ENCODE measurements around the gene RIMBP2. TPM values are rescaled to one million over a fixed set of nuclear protein-coding genes. Genes with fewer than 3 reads are reported as not detected.

Gene RIMBP2
- total RNA-seq, 1 experiment from 2014 or later = 0.95 TPM

- no peak for DNase-seq (ENCODE audit: low spot score)
- POLR2A ChIA-PET (ENCODE audit: low non-redundant PET) = no interaction called here
- no peak overlapping the region for H3K4me3 ChIP-seq (ENCODE audit: low read depth, low read length, poor library complexity, severe bottlenecking)
- no peak overlapping the region for H3K27ac ChIP-seq (ENCODE audit: low read depth, low read length, poor library complexity, severe bottlenecking)
- H3K9me3 ChIP-seq (ENCODE audit: low read depth, low read length, poor library complexity, severe bottlenecking) = no peaks in the 10 kb centered on the region
- no peaks in the 10 kb centered on the region for H3K36me3 ChIP-seq (ENCODE audit: insufficient read depth, low read length, poor library complexity, severe bottlenecking)
- CTCF ChIA-PET = no interaction called here
- no peaks in the 10 kb centered on the region for H3K4me1 ChIP-seq (ENCODE audit: insufficient read depth, low read length, poor library complexity, severe bottlenecking)
- intact Hi-C loops (cut with micrococcal nuclease; ENCODE audit: unreplicated experiment) = no loop called here
- H3K27me3 ChIP-seq (replicated peaks; ENCODE audit: insufficient read depth, low read depth, low read length, poor library complexity) = peaks cover 24% of the 10 kb centered on the region
- no peak for TF ChIP-seq EZH2 (IDR thresholded peaks at IDR 0.05; ENCODE audit: borderline replicate concordance, low read depth, low read length, poor library complexity, severe bottlenecking)
- TF ChIP-seq CTCF (conservative IDR thresholded peaks at IDR 0.05; ENCODE audit: low read depth, low read length) = no peak
- BruUV-seq (replicated peaks) = no TSS peak
Observed at GRCh38 chr12:130577351-130577750, 138.7 kb downstream of the RIMBP2 start.

DNA sequence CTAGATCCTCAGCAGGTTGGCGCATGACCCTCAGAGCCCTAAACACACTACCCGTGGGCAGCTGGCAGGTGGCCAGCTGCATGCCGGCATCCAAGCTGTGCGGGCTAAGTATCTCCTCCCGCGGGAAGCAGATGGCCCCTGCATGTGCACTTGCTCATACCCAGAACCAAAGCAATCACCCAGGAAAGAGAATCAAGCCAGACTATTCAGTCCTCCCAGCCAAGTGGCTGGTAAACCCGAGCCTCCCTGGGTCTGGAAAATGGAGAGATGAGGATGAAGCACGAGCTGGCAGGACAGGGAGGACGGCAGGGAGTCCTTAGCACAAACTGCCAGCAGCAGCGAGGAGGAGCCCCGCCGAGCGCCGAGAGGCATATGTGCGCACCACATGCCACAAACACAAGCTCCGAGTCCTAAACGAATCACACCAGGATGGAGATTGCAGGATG is 139.7 kb downstream of the RIMBP2 start:
- H3K4me3 ChIP-seq (ENCODE audit: low read depth, low read length, poor library complexity, severe bottlenecking) = no peak overlapping the region
- POLR2A ChIA-PET (ENCODE audit: low non-redundant PET) = no interaction called here
- peaks cover 24% of the 10 kb centered on the region for H3K27me3 ChIP-seq (replicated peaks; ENCODE audit: insufficient read depth, low read depth, low read length, poor library complexity)
- H3K9me3 ChIP-seq (ENCODE audit: low read depth, low read length, poor library complexity, severe bottlenecking) = no peaks in the 10 kb centered on the region
- no TSS peak for BruUV-seq (replicated peaks)
- intact Hi-C loops (cut with micrococcal nuclease; ENCODE audit: unreplicated experiment) = no loop called here
- CTCF ChIA-PET = no interaction called here
- DNase-seq (ENCODE audit: low spot score) = no peak
- no peaks in the 10 kb centered on the region for H3K4me1 ChIP-seq (ENCODE audit: insufficient read depth, low read length, poor library complexity, severe bottlenecking)
- no peak overlapping the region for H3K27ac ChIP-seq (ENCODE audit: low read depth, low read length, poor library complexity, severe bottlenecking)
- no peak for TF ChIP-seq EZH2 (IDR thresholded peaks at IDR 0.05; ENCODE audit: borderline replicate concordance, low read depth, low read length, poor library complexity, severe bottlenecking)
- TF ChIP-seq CTCF (conservative IDR thresholded peaks at IDR 0.05; ENCODE audit: low read depth, low read length) = no peak
- H3K36me3 ChIP-seq (ENCODE audit: insufficient read depth, low read length, poor library complexity, severe bottlenecking) = no peaks in the 10 kb centered on the region

- no TSS peak for BruUV-seq (replicated peaks)
- peaks cover 22% of the 10 kb centered on the region for H3K27me3 ChIP-seq (replicated peaks; ENCODE audit: insufficient read depth, low read depth, low read length, poor library complexity)
- H3K4me1 ChIP-seq (ENCODE audit: insufficient read depth, low read length, poor library complexity, severe bottlenecking) = no peaks in the 10 kb centered on the region
- no peak for DNase-seq (ENCODE audit: low spot score)
- intact Hi-C loops (cut with micrococcal nuclease; ENCODE audit: unreplicated experiment) = no loop called here
- no peaks in the 10 kb centered on the region for H3K36me3 ChIP-seq (ENCODE audit: insufficient read depth, low read length, poor library complexity, severe bottlenecking)
- ChIA-PET CTCF (no interaction called here), POLR2A (ENCODE audit: low non-redundant PET) (no interaction called here)
- no peaks in the 10 kb centered on the region for H3K9me3 ChIP-seq (ENCODE audit: low read depth, low read length, poor library complexity, severe bottlenecking)
- TF ChIP-seq CTCF (conservative IDR thresholded peaks at IDR 0.05; ENCODE audit: low read depth, low read length) = no peak
- no peak for TF ChIP-seq EZH2 (IDR thresholded peaks at IDR 0.05; ENCODE audit: borderline replicate concordance, low read depth, low read length, poor library complexity, severe bottlenecking)
- H3K4me3 ChIP-seq (ENCODE audit: low read depth, low read length, poor library complexity, severe bottlenecking) = no peak overlapping the region
- H3K27ac ChIP-seq (ENCODE audit: low read depth, low read length, poor library complexity, severe bottlenecking) = no peak overlapping the region
Observed at GRCh38 chr12:130574402-130574801, 141.7 kb downstream of the RIMBP2 start.
